PFSK-1 (cell line): ENCODE measurements around the gene ZMYND19.

Experiments used
- POLR2AphosphoS5 ChIP-seq: IDR thresholded peaks from 2 replicates; pipeline ENCODE4 v1.6.1; 2012; ENCODE audit warnings: low read depth, mild to moderate bottlenecking, control low read depth, low read length, moderate library complexity
- REST ChIP-seq, 2 experiments: IDR thresholded peaks; 2 replicates each; pipeline versions ENCODE4 v1.6.1 to v1.8.0; 2011 to 2012; ENCODE audit warnings: low read depth in 2 of 2, low read length in 2 of 2, control low read depth in 1 of 2, inconsistent platforms in 1 of 2, mild to moderate bottlenecking in 1 of 2, moderate library complexity in 1 of 2; ENCODE audit not compliant: insufficient read depth in 1 of 2
- TAF1 ChIP-seq: IDR thresholded peaks from 2 replicates; pipeline ENCODE4 v1.6.1; 2012; ENCODE audit warnings: low read length, control low read depth, borderline replicate concordance; ENCODE audit not compliant: insufficient read depth

GRCh38 chr9:137621131-137621757 lies 30.9 kb upstream of the ZMYND19 start:
- TF ChIP-seq REST (IDR thresholded peaks at IDR 0.05; ENCODE audit: insufficient read depth in 1 of 2, low read depth in 2 of 2, low read length in 2 of 2) = no peak
- TF ChIP-seq POLR2AphosphoS5 = no peak
- TF ChIP-seq TAF1 = no peak
